Esophagus mucosa (tissue), 1 donor: ENCODE data around the gene SUN5. TPM values are rescaled to one million over a fixed set of nuclear protein-coding genes. Genes with fewer than 3 reads are reported as not detected.
A peak's percentile ranks its signal among the peaks of the same experiment; 100 is the strongest.

Experiments used
- ATAC-seq: fragments of 200-7000 bp; cut with Tn5 transposase; one replicate; pipeline ENCODE4 v1.9.1; 2020
- total RNA-seq: library from RNA; stranded (reverse); gene quantifications from one replicate; pipeline ENCODE4 v1.2.4, GENCODE V29; 2023
- donor health status: DM: yes; HTN: yes; CAD: no.

Gene SUN5
- total RNA-seq, 1 donor from 2014 or later, result not detected

DNA sequence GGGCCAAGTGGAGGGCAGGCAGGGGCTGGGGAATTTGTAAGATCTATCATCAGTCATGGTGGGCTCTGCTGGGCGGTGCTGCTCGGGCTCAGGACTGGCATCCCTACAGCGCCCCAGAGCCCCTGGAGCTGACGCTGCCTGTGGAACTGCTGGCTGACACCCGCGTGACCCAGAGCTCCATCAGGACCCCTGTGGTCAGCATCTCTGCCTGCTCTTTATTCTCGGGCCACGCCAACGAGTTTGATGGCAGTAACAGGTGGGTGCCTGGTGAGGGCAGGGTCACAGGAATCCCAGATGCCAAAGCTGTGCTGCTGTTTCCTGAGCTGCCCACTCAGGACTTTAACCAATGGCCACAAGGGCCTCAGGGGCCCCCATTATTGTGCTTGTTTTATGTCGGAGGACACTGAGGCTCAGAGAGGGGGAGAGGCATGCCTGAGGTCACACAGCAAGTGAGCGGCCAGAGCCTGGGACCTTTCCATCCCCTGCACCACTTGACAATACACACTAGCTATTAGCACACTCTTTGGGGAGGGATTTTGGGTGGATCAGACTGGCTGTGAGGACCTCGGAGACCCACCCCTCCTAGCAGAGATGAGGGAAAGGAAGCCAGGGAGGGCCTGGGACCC, 9.6 kb upstream of the SUN5 start:
- no peak for ATAC-seq

DNA sequence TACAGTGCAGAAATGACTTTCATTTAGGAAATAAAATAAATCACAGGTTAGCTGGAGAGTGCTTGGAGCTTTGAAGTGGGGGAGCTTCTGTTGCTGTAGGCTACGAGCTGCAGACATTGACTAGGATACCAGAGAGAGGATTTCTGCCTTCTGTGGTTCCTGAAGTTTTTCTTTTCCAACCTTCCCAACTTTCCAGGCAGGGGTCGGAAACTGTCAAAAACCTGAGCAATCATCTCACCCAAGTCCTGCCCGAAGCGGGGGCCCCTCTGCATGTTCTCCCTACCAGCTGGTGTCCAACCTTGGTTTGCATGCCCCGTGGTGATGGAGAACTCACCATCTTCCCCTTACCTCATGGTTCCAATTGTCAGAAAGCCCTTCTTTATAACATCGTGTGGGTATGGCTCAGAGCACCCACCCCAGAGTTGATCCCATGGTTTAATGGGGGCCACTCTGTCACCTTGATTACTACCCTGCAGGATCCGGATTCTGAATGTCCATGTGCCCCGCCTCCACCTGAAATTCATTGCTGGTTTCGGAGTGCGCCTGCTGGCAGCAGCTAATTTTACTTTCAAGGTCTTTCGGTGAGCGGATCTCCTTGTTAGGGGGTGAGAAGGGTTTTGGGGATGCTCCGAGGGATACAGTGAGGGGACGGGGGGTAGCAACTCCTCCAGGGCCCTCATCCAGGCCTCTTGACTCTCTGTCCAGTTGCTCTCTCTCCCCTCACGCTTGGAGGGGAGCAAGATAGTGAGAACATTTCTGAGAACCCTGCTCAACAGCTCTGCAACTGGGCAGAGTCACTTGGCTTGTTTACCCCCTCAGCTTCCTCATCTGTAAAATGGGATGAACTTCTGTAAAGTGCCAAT, 8.3 kb upstream of the SUN5 start:
- ATAC-seq, result no peak

DNA sequence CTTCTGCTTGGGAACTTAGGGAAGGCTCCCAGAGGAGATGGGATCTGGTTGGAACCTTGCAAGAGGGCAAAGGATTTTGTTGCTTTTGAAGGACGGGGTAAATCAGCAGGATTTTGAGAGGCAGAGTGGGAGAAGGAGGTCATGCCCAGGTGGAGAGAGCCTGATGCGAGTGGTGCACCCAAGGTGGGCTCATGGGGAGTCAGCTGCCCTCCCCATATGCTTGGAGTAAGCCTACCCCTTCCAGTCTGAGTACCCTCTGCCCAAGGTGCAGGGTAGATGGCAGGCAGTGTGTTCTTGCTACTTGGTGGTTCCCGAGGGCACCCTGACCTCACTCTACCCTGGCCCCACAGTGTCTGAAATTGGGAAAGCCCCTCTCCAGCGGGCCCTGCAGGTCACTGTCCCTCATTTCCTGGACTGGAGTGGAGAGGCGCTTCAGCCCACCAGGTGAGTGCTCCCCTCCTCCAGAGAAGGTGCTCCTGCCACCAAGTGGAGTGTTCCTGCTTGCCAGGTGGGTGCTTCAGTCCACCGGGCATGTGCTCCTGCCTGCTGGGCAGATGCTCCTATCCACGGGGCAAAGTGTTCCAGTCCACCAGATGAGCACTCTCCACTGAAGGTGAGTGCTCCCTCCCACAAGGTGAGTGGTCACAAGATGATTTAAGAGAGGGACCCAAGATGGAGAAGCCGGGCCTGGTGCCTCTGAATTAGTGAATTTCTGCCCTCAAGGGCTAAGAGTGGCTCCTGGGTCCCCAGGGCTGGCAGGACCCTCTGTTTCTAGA, 6.6 kb upstream of the SUN5 start:
- no peak for ATAC-seq

DNA sequence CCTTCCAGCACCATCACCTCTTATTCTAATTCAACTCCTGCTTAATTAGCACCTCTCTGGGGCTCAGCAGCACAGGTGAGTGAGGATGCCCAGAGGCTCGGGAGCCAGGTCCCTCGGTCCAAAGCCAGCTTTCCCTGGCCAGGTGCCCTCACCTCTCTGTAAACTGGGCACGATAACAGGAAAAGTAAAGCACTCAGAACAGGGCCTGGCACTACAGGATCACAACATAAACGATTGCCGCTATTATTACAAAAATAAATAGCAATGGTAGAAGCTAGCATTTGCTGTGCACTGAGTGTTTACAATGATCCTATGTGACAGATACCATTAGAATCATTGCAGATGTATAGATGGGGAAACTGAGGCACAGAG, 5.9 kb upstream of the SUN5 start:
- no peak for ATAC-seq

DNA sequence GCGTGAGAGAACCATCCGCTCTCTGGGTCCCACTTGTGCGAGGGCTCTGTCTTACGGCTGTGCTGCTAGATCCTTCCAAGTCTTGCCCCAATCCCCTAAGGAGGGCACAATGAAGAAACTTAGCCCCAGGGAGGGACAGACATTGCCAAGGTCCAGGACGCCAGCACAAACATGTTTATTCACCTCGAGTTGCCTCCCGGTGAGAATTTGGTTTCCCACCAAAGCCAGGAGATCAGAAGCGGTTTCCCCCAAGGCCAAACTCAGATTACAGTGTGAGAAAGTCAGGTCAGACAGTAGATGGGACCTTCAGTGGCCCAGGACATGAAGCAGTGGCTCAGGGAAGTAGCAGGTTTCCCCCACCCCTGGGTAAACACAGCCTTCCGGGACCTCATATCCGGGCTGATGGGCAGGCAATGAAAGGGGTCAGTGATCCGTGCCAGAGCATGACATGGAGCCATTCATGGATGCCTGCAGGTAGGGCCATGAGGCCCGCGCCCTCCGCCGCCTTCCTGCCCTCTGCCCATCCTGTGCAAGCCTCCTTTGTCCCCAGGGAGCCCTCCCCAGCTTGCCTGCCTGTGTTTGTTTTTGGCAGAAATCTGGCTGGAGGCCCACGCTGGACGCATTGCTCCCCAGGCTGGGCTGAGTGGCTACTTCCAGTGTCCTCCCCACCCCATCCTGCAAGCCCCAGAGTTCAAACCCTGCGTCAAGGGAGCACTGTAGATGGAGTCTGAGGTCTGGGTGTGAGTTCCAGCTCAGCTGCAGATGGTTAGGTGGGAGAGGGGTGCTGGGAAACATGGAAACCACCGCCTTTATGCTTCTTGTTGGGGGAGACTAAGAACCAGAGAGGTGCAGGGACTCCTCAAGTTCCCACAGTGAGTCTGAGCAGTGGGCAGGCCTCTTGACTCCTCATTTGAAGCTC, 5.2 kb upstream of the SUN5 start:
- no peak for ATAC-seq

DNA sequence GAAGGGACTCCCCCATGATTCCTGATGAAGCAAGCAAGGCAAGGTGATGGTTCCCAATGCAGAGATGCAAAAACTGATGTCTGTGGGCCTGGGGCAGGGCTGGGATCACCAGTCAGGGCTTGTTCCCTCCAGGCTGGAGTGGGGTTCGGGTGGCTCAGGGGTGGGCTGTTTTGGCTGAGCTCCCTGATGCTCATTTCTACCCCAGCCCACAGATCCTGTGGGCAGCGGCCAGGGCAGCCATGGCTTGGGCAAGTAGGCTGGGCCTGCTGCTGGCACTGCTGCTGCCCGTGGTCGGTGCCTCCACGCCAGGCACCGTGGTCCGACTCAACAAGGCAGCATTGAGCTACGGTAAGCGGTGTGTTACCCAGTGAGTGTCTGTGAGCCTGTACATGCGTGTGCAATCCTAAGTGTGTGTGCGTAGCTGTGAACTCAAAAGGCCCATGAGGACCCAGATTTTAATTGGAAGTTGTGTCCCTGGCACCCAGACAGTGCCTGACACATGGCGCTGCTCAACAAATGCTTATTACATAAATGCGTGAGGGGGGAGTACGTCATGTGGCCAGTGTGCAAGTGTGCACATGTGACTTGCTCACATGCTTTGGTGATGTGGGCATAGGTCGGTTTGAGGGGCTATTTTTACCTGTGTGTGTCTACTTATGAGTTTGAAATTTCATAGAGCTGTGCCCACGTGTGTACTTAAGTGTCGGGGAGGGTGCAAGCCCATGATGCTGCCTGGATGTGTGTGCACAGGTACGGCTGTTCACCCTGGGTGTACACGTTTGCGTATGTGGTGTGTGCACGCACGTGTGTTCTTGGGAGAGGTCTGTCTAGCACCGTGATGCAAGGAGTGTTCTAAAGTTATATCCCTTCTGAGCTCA, 4.3 kb upstream of the SUN5 start:
- no peak for ATAC-seq

DNA sequence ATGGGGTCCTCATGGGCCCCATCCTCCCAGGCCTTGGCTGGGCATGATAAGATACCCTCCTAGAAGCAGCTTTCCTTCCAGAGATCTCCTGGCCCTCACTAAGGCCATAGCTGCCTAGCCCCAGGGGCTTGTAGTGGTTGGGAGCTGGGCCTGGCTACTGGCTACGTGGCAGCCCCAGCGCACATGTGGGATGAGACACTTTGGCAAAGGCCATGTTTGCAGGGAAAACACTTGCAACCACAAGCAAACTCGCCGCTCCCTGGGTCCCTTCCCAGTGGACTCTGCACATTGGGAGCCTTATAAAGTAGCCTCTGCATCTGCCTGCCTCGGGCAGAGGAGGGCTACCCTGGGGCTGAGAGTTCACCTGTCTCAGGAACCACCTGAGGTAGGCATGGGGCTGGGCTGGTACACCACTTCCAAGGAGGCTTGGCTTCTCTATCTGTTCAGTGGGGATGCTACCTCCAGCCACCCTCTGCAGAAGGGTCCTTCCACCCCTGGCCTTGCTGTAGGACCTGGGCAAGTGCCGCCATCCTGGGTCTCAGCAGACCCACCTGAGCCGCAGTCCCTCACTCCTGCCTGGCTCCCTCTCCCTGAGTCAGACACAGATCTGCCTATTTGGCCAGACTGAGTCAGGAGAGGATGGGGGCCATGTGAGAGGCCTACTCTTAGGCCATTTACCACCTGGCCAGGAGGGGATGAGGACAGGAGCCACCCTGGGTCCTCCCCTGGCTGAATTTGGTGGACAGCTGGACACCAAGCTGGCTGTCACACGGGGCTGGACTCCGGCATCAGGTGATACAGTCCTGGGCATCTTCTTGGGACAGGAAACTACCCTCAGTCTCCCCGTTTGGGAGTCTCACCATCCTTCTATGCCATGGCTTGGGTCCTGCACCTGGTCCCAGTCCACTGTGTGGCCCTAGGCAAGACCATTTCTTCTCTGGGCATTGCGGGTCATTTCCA, 3.4 kb upstream of the SUN5 start, which contains the start of gene BPIFB2:
Gene BPIFB2 (plus strand): TSS at position 329 of the 960 bp plus-strand sequence. CDS start 871 bp downstream, outside the sequence.
- ATAC-seq, result no peak

DNA sequence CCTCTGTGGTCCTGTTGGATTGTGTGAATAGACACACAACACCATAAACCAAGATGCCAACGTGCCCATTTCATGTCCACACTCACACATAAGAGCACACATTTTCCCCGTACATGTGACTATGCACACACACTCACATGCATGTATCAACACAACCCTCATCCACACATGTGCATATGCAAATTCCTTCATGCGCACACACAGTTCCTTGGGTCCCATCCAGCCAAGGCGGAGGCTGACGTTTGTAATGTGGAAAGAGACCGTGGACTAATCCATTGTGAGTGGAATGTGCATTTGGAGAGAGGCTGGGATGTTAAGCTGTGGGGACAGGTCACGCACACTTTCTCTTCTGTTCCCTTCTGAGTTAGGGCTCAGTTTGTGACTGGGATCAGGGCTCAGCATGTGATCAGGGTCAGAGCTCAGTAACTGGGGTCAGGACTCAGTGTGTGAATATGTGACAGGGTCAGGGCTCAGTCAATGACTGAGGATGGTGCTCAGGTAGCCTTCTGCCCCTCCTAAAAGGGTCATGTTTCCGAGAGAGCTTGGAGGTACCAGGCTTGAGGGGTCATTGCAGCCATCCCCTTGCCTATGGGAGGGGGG, 2.6 kb upstream of the SUN5 start:
- ATAC-seq, result no peak

DNA sequence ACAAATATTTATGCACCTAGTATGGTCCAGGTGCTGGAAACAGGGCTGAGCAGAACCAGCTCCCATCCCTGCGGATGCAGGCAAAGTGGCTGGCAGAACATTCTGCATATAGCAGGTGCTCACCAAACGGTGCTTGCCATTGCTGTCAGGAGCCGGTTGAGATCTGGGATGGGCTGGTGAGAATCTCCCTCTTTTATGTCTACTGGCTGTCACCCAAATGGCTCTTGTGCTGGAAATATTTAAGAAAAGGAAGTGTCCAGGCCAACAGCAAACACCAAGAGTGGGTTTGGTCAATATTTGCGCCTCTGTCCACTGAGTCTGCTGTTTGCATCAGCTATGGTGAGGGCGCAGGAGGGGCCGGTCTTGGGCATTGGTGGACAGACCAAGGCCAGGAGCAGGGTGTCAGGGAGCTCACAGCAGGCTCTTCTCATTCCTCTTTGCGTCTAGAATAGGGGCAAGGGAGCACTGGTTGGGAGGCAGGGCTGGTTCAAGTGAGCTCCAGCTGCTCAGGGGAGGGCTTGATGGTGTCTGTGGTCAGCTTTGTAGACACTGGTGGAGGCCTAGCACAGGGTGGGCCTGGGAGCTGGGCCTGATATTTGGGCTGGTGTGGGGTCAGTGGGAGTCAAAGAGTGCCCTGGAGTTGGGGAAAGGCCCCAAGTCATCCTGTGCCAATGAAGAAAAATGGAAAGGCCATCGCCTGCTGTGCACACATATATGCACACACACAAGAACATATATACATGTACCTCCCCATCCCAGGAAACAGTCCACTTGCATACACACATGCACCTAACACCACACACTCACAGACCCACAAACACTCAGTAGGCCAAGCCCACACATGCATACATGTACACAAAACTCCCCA, 1.9 kb upstream of the SUN5 start:
- ATAC-seq, result no peak

DNA sequence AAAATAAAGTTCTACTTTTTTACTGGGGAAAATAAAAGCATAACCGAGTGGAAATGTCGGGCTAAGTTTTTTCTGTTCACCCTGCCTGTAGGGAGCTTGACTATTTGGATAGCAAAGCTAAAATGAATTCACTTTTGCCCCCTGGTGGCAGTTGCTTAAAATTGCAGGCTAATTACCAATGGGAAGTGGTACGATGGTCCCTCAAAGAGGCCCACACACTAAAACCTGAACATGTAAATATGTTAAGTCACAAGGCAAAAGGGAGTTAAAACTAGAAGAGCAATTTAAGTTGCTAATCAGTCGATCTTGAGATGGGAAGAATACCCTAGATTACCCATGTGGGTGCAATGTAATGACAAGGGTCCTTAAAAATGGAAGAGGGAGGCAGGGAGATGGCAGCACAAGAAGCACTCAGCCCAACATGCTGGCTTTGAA, 916 bp upstream of the SUN5 start:
- no peak for ATAC-seq

DNA sequence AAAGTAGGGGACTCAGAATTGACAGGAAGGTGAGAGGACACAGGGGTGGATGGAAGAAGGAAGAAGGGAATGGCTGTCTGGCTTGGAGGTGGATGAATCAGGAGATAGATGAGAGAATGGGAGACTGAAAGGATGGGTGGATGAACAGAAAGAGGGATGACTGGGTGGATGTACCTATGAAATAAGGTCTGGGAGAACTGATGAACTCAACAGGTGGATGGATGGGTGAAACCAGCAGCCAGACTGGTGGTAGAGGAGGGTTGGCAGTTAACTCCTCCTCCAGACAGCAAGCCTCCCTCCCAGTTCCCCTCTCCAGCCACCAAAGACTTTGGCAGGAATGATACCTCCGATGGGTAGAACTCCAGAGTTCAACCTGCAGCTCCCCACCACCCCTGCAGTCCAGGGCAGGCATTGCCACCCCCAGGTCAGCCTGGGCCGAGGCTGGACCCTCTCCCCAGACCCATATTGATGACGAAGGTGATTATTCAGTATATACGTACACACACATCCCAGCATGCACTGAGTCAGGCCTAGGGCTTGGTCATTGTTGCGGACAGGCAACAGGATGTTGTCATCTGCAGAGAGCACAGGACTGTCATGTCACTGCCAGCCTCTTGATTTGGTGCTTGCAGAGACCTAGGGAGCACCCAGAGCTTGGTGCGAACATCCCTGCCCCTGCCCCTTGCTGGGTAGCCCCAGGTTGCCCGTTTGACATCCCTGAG, 2.0 kb downstream of the SUN5 start:
- no peak for ATAC-seq

DNA sequence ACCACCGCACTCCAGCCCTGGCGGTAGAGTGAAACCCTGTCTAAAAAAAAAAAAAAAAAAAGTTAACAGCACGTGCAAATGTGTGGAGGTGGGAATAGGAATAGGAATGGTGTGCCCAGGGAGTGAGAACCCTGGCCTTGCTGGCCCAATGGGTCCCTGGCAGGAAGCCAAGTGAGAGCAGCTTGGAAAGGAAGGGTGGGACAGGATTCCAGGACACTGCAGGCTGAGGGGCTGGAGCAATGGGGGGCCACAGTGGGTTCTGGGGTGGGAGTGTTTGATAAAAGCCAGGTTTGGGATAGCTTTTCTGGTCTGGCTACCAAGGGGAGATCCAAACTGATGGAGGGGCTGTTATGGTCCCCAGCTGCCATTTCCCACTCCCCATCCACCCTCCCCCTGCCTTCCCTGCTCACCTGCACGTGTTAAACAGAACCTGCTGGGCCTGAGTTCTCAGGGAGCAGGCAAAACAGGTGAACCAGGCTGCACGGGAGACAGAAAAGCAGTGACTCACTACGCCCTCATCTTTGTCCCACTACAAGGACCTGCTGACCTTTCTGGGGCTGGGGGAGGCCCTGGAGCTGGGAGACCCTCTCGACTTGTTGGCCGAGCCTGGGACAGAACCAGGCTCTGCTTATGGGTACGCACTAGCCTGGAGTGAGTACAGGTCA, 3.3 kb downstream of the SUN5 start:
- peak; percentile 65 for ATAC-seq

DNA sequence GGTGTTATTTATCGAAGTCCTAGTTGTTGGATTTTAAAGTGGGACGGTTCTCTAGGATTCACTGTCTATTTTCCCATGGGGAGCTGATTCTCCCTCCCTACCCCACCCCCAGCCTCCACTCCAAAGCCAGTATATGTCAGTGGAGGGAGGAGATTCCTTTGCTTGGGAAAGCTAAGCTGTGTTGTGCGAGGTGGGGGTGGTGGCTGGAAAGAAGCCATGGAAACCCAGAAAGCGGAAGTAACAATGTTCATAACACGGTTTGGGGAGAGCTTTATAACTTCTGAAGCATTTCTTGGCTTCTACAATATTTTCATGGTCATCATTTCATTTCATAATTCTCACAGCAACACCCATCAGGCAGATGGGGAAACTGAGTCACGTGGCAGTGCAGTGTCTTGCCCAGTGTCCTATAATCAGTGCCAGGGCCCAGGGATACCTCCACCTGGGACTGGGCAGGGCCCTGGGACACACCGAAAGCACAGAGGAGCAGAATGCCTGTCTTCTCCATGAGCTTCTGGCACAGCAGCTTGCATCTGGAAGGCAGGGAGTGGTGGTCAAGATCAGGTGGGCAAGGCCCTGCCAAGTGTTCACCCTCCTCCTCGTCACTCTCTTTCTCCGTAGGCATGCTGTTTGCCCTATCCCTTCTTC, 4.5 kb downstream of the SUN5 start:
- ATAC-seq, result no peak

DNA sequence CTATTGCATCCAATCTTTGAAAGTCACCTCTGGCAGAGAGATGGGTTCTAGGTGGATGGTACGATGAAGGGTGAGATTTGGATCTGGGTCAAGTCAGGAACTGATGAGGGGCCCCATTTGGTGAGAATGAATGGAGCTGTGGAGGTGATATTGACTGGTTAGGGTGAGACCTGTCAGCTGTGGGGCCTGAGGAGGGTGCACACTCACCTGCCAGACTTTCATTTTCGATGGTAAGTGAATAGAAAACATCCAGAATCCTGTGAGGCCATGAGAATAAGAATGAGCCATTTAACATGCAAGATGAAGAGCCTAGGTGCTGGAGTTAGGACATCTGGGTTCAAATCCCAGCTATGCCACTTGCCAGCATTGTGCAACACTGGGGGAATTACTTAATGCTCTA, 6.8 kb downstream of the SUN5 start:
- ATAC-seq, result no peak

DNA sequence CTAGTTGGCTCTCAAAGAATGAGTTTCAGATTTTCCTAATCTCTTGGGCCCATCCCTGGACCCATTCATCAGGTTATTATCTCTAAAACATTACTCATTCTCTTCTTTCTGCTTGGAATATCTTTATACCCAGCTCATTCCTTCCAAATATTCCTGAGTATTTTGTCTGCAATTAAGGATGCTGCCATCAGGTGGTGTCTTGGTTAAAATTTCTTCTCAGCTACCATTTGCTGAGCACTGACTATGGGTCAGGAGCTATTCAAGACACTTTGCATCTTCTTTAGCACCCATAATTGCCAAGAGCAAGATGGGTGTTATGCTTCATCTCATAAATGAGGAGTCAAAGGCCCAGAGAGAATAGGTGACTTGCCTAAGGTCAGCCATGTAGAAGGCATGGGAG, 8.4 kb downstream of the SUN5 start:
- no peak for ATAC-seq

DNA sequence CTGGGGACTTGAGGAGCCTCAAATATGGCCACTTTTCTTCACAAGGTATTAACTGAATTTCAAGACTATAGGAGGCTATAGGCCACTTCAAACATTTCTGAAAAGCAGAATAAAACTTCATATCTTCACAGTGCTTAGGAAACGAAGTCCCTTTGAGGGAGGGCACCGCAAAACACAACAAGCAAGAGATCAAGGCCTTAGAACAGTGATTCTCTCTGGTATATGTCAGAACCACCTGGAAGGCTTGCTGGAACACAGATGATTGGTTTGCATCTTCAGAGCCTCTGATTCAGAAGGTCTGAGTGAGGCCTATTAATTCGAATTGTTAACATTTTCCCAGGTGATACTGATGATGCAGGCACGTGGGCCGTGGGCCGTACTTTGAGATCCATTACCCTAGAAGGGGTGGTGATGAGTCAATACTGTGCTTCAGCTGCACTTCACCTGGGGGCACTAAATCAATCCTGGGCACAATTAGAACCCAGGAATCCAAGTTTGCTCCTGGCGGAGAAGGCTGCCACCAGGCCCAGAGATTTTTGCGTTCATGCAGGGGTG, 10.7 kb downstream of the SUN5 start:
- ATAC-seq, result no peak
